GM23338 (cell line): ENCODE data around the gene KIAA0232. TPM values are rescaled to one million over a fixed set of nuclear protein-coding genes. Genes with fewer than 3 reads are reported as not detected.

Experiments
- ATAC-seq: fragments of 200-7000 bp; cut with Tn5 transposase; 3 replicates; pipeline ENCODE4 v1.9.1; 2020
- DNase-seq: peaks from one replicate; pipeline ENCODE4 v3.0.0-alpha.2; 2015; ENCODE audit warnings: low spot score
- H2AFZ ChIP-seq: fragments of 200-600 bp; sonication (generic); 2 replicates; pipeline ENCODE4 v1.8.0; 2016; ENCODE audit warnings: antibody characterized with exemption, mild to moderate bottlenecking, moderate library complexity
- H3F3A ChIP-seq: fragments of 200-600 bp; sonication (generic); replicated peaks from 2 replicates; pipeline ENCODE4 v1.8.0; 2017; ENCODE audit warnings: antibody characterized with exemption, mixed run types, low read depth
- H3K27ac ChIP-seq: fragments of 200-600 bp; sonication (generic); 2 replicates; pipeline ENCODE4 v1.6.1; 2016; ENCODE audit warnings: low read depth
- H3K27me3 ChIP-seq: fragments of 200-600 bp; sonication (generic); 2 replicates; pipeline ENCODE4 v1.8.0; 2016; ENCODE audit warnings: mild to moderate bottlenecking, mixed run types, moderate library complexity; ENCODE audit not compliant: insufficient read depth
- H3K36me3 ChIP-seq: fragments of 200-600 bp; sonication (generic); 2 replicates; pipeline ENCODE4 v1.8.0; 2016; ENCODE audit warnings: mild to moderate bottlenecking; ENCODE audit not compliant: insufficient read depth
- H3K4me1 ChIP-seq: fragments of 200-600 bp; sonication (generic); 2 replicates; pipeline ENCODE4 v1.8.0; 2016; ENCODE audit warnings: mild to moderate bottlenecking, moderate library complexity; ENCODE audit not compliant: insufficient read depth
- H3K4me2 ChIP-seq: fragments of 200-600 bp; sonication (generic); 2 replicates; pipeline ENCODE4 v1.7.1; 2017; ENCODE audit warnings: mixed run types
- H3K4me3 ChIP-seq: fragments of 200-600 bp; sonication (generic); 2 replicates; pipeline ENCODE4 v1.6.1; 2016; ENCODE audit warnings: mixed run types
- H3K79me2 ChIP-seq: fragments of 200-600 bp; sonication (generic); replicated peaks from 2 replicates; pipeline ENCODE4 v1.8.0; 2017; ENCODE audit warnings: mild to moderate bottlenecking; ENCODE audit not compliant: insufficient read depth
- H3K9me2 ChIP-seq: fragments of 200-600 bp; sonication (generic); 2 replicates; pipeline ENCODE4 v1.8.0; 2017; ENCODE audit not compliant: insufficient read depth
- H4K20me1 ChIP-seq: fragments of 200-600 bp; sonication (generic); replicated peaks from 2 replicates; pipeline ENCODE4 v1.8.0; 2017; ENCODE audit warnings: mild to moderate bottlenecking; ENCODE audit not compliant: insufficient read depth
- H3K27ac Mint-ChIP-seq: 2 replicates; pipeline ENCODE4 v1.8.0; 2020; ENCODE audit warnings: inconsistent platforms, mild to moderate bottlenecking, moderate library complexity, mixed read lengths
- H3K27me3 Mint-ChIP-seq: 3 replicates; pipeline ENCODE4 v1.8.0; 2022; ENCODE audit warnings: low read depth, mild to moderate bottlenecking, moderate library complexity, mixed read lengths, inconsistent platforms; ENCODE audit not compliant: insufficient read depth, poor library complexity
- H3K36me3 Mint-ChIP-seq: 3 replicates; pipeline ENCODE4 v1.8.0; 2021; ENCODE audit warnings: low read depth, mild to moderate bottlenecking, inconsistent platforms, moderate library complexity, mixed read lengths
- H3K4me1 Mint-ChIP-seq: 3 replicates; pipeline ENCODE4 v1.8.0; 2020; ENCODE audit warnings: mild to moderate bottlenecking, inconsistent platforms, mixed read lengths
- H3K4me3 Mint-ChIP-seq: 3 replicates; pipeline ENCODE4 v1.8.0; 2021; ENCODE audit warnings: moderate library complexity, mild to moderate bottlenecking, inconsistent platforms, mixed read lengths
- H3K9me3 Mint-ChIP-seq: 3 replicates; pipeline ENCODE4 v1.8.0; 2020; ENCODE audit warnings: moderate library complexity, mild to moderate bottlenecking, inconsistent platforms, mixed read lengths
- CREB1 ChIP-seq: fragments of 250-450 bp; sonication (Bioruptor Pico); IDR thresholded peaks from 2 replicates; pipeline ENCODE4 v1.5.0; 2020; ENCODE audit warnings: low read depth, mild to moderate bottlenecking, moderate library complexity
- JUNB ChIP-seq: IDR thresholded peaks from one replicate; pipeline ENCODE4 v1.6.1; 2016; ENCODE audit warnings: antibody characterized with exemption; ENCODE audit not compliant: unreplicated experiment
- NANOG ChIP-seq: IDR thresholded peaks from 2 replicates; pipeline ENCODE4 v1.6.1; 2016; ENCODE audit warnings: antibody characterized with exemption, borderline replicate concordance
- STAT1 ChIP-seq: IDR thresholded peaks from one replicate; pipeline ENCODE4 v1.6.1; 2016; ENCODE audit warnings: antibody characterized with exemption; ENCODE audit not compliant: unreplicated experiment
- ZNF114 ChIP-seq: fragments of 250-450 bp; sonication (Bioruptor Pico); IDR thresholded peaks from 2 replicates; pipeline ENCODE4 v1.5.0; 2020; ENCODE audit warnings: mild to moderate bottlenecking, moderate library complexity
- ZNF331 ChIP-seq: fragments of 250-450 bp; sonication (Bioruptor Pico); IDR thresholded peaks from 2 replicates; pipeline ENCODE4 v1.5.0; 2020; ENCODE audit warnings: low read depth, mild to moderate bottlenecking, moderate library complexity
- polyA plus RNA-seq: library from polyadenylated mRNA; unstranded; fragments of >200 nt; fragmentation: Nextera tagmentation; extraction: Ambion mirVana; gene quantifications from 2 replicates; pipeline ENCODE4 v1.2.1, GENCODE V29; 2016
- total RNA-seq: library from RNA; depleted of rRNA; stranded (reverse); fragments of >200 nt; shearing (Covaris generic); gene quantifications from 2 replicates; pipeline ENCODE4 v1.2.3, GENCODE V29; 2014
- TF ChIP-seq, protein P1 (sequence below), 2 experiments: fragments of 200-600 bp in 1 of 2; sonication (generic) in 1 of 2; conservative IDR thresholded peaks; 2 replicates each; pipeline versions ENCODE4 v1.5.1 to v1.6.1; 2016 to 2017; ENCODE audit warnings: antibody characterized with exemption in 2 of 2, low read depth in 2 of 2, mild to moderate bottlenecking in 2 of 2, moderate library complexity in 1 of 2
- TF ChIP-seq, protein P2 (sequence below): IDR thresholded peaks from one replicate; pipeline ENCODE4 v1.6.1; 2018; ENCODE audit warnings: antibody characterized with exemption; ENCODE audit not compliant: unreplicated experiment

Gene KIAA0232
- total and polyA plus RNA-seq, 2 experiments from 2014 or later, result 14.3 to 34.9 TPM

GRCh38 chr4:6840062-6840976 lies 57.8 kb downstream of the KIAA0232 start:
- H3K27me3 Mint-ChIP-seq, result peaks cover 4% of the 10 kb centered on the region
- no peak for TF ChIP-seq JUNB
- DNase-seq, result no peak
- H3K9me3 Mint-ChIP-seq, result peaks cover 11% of the 10 kb centered on the region
- peaks cover 21% of the 10 kb centered on the region for H3K4me1 Mint-ChIP-seq
- H3K79me2 ChIP-seq, result peaks cover 36% of the 10 kb centered on the region
- no peaks in the 10 kb centered on the region for H3F3A ChIP-seq
- H3K27me3 ChIP-seq, result no peaks in the 10 kb centered on the region
- H3K27ac Mint-ChIP-seq, result no peak overlapping the region
- H3K4me2 ChIP-seq, result no peak overlapping the region
- no peak overlapping the region for H2AFZ ChIP-seq
- H3K4me3 Mint-ChIP-seq, result no peak overlapping the region; the same call in 2 of the 3 replicates
- peaks cover 17% of the 10 kb centered on the region for H4K20me1 ChIP-seq
- ATAC-seq, result peak; percentile 54
- peaks cover 51% of the 10 kb centered on the region for H3K36me3 Mint-ChIP-seq
- H3K27ac ChIP-seq, result peak overlapping the region; percentile 21; the same call in 1 of the 2 replicates
- H3K36me3 ChIP-seq, result peaks cover 5% of the 10 kb centered on the region
- 0 out of 2 replicates have a peak, but pooled peaks cover 5% of the 10 kb centered on the region for H3K9me2 ChIP-seq
- H3K4me3 ChIP-seq, result no peak overlapping the region
- H3K4me1 ChIP-seq, result peaks cover 11% of the 10 kb centered on the region; the same call in 1 of the 2 replicates

- no peak overlapping the region for H2AFZ ChIP-seq
- H3K79me2 ChIP-seq, result peaks cover 32% of the 10 kb centered on the region
- H3K4me3 Mint-ChIP-seq, result no peak overlapping the region
- ATAC-seq (peak; percentile 38), DNase-seq (no peak)
- H3K9me3 Mint-ChIP-seq, result no peaks in the 10 kb centered on the region
- H3K27ac ChIP-seq, result no peak overlapping the region
- H3K27me3 ChIP-seq, result no peaks in the 10 kb centered on the region
- H3K4me2 ChIP-seq, result no peak overlapping the region
- peaks cover 33% of the 10 kb centered on the region for H3K36me3 Mint-ChIP-seq
- peak overlapping the region; percentile 12; the same call in 1 of the 2 replicates for H3K27ac Mint-ChIP-seq
- peaks cover 49% of the 10 kb centered on the region for H3K4me1 ChIP-seq
- no peaks in the 10 kb centered on the region for H3K9me2 ChIP-seq
- H3K4me1 Mint-ChIP-seq, result peaks cover 57% of the 10 kb centered on the region
- H3K4me3 ChIP-seq, result no peak overlapping the region
- H3K36me3 ChIP-seq, result no peaks in the 10 kb centered on the region; the same call in 1 of the 2 replicates
- H3K27me3 Mint-ChIP-seq, result peaks cover 4% of the 10 kb centered on the region
- no peaks in the 10 kb centered on the region for H3F3A ChIP-seq
- H4K20me1 ChIP-seq, result peaks cover 22% of the 10 kb centered on the region
- TF ChIP-seq CREB1 (CRISPR knock-in tag) (no peak), ZNF114 (no peak), JUNB (no peak), NANOG (no peak), STAT1 (no peak), ZNF331 (CRISPR knock-in tag) (no peak)
- TF ChIP-seq, protein P1, sequence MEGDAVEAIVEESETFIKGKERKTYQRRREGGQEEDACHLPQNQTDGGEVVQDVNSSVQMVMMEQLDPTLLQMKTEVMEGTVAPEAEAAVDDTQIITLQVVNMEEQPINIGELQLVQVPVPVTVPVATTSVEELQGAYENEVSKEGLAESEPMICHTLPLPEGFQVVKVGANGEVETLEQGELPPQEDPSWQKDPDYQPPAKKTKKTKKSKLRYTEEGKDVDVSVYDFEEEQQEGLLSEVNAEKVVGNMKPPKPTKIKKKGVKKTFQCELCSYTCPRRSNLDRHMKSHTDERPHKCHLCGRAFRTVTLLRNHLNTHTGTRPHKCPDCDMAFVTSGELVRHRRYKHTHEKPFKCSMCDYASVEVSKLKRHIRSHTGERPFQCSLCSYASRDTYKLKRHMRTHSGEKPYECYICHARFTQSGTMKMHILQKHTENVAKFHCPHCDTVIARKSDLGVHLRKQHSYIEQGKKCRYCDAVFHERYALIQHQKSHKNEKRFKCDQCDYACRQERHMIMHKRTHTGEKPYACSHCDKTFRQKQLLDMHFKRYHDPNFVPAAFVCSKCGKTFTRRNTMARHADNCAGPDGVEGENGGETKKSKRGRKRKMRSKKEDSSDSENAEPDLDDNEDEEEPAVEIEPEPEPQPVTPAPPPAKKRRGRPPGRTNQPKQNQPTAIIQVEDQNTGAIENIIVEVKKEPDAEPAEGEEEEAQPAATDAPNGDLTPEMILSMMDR (conservative IDR thresholded peaks at IDR 0.05; ENCODE audit: low read depth in 2 of 2), result no peak
- TF ChIP-seq, protein P2, sequence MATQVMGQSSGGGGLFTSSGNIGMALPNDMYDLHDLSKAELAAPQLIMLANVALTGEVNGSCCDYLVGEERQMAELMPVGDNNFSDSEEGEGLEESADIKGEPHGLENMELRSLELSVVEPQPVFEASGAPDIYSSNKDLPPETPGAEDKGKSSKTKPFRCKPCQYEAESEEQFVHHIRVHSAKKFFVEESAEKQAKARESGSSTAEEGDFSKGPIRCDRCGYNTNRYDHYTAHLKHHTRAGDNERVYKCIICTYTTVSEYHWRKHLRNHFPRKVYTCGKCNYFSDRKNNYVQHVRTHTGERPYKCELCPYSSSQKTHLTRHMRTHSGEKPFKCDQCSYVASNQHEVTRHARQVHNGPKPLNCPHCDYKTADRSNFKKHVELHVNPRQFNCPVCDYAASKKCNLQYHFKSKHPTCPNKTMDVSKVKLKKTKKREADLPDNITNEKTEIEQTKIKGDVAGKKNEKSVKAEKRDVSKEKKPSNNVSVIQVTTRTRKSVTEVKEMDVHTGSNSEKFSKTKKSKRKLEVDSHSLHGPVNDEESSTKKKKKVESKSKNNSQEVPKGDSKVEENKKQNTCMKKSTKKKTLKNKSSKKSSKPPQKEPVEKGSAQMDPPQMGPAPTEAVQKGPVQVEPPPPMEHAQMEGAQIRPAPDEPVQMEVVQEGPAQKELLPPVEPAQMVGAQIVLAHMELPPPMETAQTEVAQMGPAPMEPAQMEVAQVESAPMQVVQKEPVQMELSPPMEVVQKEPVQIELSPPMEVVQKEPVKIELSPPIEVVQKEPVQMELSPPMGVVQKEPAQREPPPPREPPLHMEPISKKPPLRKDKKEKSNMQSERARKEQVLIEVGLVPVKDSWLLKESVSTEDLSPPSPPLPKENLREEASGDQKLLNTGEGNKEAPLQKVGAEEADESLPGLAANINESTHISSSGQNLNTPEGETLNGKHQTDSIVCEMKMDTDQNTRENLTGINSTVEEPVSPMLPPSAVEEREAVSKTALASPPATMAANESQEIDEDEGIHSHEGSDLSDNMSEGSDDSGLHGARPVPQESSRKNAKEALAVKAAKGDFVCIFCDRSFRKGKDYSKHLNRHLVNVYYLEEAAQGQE, result no peak
These were observed 62.5 kb downstream of the KIAA0232 start for GRCh38 chr4:6845027-6845426.
